ENCODE data around the gene ATAT1.
A peak's percentile ranks its signal among the peaks of the same experiment; 100 is the strongest.

ATAT1 gene

DNA sequence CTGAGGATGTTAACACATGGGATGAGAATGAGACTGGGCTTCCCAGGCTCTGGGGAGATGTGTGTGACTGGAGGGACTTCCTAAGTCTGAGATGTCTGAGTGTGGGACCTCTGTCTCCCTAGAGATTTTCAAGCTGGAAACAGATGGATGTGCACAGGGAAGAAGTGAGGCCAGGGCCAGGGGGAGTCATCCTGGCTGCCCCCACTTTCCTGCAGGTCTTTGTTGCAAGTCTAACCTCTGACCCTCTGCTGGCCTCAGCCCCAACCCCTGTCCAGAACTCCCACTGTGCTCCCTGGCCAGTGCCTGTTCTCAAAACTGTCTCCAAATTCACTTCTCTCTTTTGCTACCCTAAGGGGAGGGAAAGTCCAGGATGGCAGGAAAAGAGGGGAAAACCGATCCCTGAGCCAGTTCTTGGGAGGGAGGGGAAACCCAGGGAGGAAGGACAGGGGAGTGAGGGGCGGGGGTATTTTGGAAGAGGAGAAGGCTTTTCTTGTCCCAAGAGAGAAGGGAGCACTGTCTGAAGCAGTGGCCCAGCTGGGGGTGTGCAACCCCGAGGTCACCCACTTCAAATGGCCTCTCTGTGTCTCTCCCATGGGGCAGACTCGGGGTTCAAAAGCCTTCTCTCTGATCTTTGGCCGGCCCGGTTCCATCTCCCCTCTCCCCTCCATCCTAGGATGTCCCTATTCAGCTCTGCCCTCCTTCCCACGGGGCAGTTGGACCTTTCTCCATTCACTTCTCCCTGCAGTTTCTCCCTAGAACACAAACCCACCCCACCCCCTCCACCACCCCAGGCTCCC is 56.7 kb downstream of the ATAT1 start:
- DNase-seq (ENCODE audit: low read depth, low spot score): no peak

DNA sequence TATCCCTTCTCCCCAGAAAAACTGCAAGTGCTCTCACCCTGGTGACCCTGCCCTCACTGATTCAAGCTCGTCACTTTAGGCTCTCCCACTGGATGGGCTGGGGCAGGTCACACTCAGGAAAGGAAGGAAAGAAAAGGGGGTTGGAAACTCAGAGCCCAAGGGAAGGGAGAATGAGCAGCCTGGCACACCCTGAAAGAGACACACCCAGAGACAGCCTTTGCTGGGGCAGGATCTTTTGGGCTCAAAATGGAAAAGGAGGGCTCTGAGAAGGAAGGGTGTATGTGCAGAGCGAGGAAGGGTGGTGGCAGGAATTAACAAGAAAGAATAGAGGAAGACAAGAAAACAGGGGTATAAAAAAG is 57.3 kb downstream of the ATAT1 start:
- no peak for DNase-seq (ENCODE audit: low read depth, low spot score)

DNA sequence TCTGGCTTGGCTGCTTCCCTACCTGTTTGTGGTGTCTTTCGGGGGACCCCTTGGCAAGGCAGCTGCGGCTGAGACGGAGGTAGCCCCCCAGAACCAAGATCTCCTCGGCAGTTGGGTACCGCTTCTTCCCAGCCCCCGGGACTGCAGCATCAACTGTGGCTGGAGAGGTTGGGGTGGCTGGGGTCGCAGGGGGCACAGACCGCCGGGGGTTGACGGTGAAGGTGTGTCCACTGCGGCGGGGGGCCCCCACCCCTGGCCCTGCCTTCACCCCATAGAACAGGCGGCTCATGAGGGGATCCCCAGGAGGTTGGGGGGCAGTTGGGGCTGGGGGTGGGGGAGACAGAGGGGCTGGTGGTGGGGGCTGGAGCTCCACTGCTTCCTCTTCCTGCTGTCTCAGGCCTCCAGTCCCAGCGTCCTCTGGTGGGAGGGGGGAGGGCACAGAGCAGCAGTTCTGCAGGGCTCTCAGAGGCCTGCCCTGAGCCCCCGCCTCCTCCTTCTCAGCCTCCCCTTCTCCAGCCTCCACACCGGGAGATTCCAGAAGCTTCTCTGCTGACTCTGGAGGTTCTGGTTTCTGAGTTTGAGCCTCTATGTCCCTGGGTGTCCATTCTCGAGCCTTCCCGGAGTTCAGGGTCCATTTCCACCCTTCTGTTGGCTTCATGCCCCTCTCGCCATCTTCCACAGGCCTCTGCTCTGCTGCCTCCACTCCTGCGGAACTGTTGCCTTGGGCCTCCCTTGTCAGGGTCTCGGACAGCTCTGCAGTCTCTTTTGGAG is 57.9 kb downstream of the ATAT1 start:
- DNase-seq (ENCODE audit: low read depth, low spot score): no peak

DNA sequence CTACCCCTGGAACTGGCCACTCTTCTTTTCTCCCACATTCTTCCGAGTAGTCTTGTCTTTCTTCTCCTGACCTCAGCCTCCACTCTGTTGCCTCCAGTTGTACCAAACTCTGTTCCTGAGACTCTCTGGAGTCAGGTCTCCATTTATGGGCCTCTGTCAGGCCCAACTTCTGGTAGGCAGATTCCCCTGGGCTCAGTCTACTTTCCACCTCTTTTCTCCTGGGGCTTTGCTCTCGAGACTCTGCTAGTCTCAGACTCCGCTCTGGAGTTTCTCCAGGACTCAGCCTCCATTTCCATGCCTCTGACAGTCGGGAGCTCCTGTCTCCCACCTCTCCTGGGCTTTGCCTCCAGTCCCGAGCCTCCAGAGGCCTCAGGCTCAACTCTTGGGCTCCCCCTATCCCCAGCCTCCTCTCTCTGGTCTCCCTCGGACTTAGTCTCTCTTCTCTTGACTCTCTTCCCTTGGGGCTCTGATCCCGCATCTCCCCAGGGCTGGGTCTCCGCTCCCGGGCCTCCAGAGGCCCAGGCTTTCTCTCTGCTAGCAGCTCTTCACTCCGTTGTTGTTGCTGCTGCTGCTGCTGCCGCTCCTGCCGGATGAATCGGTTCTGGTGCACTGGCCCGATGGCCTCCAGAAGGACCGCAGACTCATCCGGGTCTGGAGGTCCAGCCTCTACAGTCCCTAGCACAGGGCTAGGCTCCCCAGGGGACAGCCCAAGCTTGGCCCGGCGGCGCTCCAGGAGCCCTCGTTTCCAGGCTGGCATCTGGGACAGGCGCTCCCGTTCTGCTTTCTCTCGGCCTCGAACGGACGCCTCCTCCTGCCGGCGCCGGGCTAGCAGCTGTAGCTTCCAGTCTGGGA is 58.7 kb downstream of the ATAT1 start:
- no peak for DNase-seq (ENCODE audit: low read depth, low spot score)

DNA sequence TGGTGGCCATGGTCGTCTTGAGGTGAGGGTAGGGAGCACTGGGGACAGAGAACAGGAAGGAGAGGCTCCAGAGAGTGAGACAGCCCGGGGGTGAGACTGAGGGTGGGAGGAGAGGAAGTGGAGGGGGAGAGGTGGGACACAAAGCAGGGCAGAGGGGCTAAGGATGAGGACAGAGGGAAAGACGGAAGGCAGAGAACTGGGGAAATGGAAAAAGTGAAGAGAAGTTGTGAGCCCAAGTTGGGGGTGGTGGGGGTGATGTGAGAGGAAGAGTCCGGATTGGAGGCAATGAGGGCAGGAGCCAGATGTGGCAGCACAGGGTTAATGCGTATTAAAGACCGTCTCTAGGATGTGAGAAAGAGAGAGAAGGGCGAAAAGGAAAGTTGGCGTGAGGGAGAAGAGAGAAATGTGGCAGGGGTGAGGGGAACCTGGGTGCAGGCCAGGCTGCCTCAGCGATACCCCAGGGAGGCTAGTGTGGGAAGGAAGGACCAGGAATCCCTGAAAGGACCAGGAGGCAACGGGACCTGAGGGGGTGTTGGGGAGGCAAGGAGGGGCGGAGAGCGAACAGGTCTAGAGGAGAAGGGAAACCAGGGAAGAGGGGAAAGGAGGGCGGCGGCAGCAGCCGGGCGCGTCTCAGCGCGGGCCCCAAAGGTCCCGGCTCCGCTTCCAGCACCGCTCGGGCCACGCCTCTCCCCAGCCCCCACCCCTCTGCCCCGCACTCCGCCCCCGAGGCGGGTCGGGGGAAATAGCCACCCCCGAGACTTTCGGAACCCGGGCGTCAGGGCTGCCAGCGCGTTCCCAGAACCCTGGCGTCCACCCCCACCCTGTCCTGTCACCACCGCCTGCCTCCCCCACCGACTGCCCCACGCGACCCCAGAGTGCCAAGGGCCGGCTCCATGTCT is 59.6 kb downstream of the ATAT1 start, which contains the start of gene PPP1R18:
Gene PPP1R18, minus strand, starts transcription at position 637 of the 899 bp plus-strand sequence. Its CDS starts 627 bp downstream, at position 10.
- DNase-seq (ENCODE audit: low read depth, low spot score): no peak

GRCh38 chr6:30686908-30687658 is 60.4 kb downstream of the ATAT1 start:
- DNase-seq (ENCODE audit: low read depth, low spot score): peak; percentile 90

- no peak for DNase-seq (ENCODE audit: low read depth, low spot score)
These were observed 61.2 kb downstream of the ATAT1 start for GRCh38 chr6:30687659-30688431.

DNA sequence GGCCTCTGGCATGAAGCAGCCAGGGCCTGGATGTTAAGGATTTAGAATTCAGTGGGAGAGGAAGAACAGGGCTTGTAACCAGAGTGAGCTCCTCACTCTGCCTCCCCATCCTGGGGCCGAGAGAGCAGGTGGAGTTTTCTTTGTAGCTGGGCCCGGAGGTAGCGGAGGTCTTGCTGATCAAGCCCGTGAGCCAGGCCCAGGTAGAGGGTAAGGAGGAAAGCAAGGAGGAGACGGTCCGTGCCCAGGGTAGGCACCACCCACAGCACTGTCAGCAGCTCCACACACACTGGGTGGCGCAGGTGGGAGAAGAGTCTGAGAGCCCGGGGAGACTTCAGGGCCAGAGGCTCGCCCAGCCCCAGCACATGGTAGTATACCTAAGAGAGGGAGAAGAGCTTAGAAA is 61.9 kb downstream of the ATAT1 start:
- DNase-seq (ENCODE audit: low read depth, low spot score): no peak

DNA sequence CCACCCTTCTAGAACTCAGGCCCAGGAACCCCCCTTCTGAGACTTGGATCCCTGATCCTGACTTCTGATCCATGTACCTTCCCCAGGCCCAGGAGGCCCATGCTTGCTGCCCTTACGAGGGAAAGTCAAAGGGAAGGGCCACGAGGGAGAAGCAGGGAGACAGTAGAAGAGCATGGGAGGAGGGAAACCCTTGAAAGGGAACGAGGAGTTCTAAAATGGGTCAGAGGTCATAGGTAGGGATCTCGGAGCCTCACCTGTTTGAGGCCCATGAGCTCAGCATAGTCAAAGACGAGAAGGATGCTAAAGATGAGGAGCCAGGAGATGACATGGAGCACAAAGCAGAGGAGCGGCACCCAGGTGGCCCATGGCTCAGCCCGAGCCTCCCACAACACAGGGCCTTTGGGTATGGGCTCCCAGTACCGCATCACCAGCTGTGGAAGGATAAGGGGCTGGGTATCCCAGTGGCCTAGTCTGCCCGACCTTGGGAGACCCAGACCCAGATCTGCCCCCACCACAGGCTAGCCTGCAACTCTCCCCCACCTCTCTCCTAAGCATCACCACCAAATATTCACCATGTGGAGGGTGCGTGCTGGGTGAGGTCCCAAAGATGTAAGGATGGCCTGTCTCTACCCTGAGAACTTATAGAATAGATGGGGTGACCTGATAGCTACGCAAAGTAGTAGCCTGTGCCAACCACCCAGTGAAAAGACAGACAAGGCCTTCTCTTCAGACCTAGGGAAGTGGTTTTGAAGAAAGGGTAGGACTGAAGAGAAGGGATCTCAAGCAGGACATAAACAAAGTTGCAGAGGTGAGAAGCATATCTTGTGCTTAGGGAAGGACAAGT is 62.6 kb downstream of the ATAT1 start:
- no peak for DNase-seq (ENCODE audit: low read depth, low spot score)

DNA sequence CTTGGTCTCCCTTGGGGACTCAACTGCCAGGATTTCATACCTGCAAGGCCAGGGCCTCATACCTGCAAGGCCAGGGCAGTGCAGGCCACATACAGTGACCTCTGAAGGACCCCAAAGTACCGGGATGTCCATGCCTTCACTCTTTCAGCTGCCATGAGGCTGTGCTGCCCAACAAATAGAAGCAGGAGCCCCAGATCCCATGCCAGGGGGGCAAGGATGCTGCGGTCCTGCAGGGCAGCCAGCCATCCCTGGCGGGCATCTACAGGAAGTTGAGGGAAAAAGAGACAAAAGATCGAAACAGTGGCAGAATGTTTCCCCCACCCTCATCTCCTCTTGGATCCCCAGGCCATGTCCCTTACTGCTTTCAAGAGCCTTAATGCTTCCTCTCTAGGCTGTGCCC is 63.3 kb downstream of the ATAT1 start:
- DNase-seq (ENCODE audit: low read depth, low spot score): no peak

DNA sequence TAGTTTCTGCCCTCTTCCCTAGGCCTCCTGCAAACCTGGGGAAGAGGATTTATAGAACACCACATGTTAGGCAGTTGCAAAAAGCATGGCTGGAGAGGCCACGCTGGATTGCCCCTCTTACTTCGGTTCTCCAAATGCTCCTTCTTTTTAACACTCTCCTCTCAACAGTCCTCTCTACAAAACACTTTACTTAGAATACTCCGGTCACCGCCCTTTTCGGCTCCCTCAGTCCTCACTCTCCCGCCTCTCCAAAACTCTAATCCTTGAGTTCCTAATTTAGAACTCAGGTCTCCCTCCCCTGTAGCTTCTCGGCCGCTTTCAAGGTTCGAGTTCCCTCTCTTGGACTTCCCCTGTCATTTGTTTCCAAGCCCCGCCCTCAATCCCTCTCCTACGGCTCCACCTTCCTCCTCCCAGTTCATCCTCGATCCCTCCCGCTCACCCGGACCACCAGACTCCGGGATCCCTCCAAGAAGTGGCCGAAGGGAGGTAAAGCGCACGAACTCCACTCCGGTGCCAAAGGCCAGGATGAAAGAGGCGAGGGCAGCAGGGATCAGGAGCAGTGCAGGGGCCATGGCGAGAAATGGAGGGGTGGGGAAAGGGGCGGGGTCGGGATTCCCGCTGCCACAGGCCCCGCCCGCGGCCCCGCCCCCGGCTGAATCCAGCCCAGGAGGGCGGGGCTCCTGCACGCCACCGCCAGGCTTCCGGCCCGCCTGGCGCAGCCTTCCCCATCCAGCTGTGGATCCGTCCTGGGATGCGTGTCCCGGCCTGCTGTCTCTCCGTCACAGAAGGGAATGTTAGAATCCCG is 63.9 kb downstream of the ATAT1 start, which contains the start of gene NRM:
Gene NRM, minus strand, starts transcription at position 582 of the 805 bp plus-strand sequence. Its CDS starts 10 bp downstream, at position 572.
- DNase-seq (ENCODE audit: low read depth, low spot score): no peak

GRCh38 chr6:30691208-30691847 is 64.7 kb downstream of the ATAT1 start:
- DNase-seq (ENCODE audit: low read depth, low spot score): no peak
